GDM1 (cell line): ENCODE results near the gene ZNF768.
"Not testable (repeated sequence)": the region's sequence is repeated elsewhere in the genome, so short reads cannot be mapped to it uniquely, and the experiment has no call there.

ENCODE experiments used
- DNase-seq: peaks from one replicate; lab custom pipeline; 2025; lab: John Stamatoyannopoulos, UW

ZNF768 gene

DNA sequence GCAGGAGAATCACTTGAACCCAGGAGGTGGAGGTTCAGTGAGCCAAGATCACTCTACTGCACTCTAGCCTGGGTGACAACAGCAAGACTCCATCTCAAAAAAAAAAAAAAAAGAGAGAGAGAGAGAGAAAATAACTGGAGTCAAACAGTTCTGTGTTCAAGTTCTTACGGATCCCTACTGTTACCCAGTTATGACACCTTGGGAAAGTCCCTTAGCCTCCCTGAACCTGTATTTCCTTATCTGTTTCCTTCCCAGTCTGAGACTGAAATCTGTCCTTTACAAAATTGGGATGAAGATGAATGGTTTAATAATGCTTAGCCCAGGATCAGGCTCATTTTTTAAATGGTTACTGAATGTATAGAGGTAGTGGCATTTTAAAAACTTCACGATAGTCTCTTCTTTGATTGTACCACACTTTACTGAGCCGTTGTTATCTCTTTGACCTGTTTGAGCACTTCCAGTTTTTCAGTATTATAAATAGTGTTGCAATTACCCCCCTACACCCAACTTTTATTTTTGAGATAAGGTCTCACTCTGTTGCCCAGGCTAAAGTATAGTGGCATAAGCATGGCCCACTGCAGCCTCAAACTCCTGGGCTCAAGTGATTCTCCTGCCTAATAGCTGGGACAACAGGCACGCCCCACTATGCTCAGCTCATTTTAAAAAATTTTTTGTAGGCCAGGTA, 17.1 kb downstream of the ZNF768 start:
- no peak for DNase-seq

- no peak for DNase-seq
Measured at GRCh38 chr16:30503403-30504296, 22.7 kb downstream of the ZNF768 start.

DNA sequence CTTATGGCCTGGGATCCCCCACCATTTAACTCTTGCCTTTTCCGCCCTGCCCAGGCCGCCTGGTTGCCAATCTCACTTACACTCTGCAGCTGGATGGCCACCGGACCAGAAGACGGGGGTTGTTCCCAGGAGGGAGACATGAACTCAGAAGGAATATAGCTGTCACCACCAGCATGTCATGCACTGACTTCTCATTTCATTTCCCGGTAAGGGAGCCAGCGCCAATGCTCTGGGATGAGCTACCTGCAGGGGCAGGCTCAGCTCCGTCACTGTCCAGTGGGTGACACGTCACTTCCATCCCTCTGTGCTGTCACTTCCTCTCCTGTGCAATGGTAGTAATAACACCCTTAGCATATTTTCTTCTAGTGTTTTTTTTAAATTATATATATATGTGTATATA, 27.1 kb downstream of the ZNF768 start:
- DNase-seq: no peak

DNA sequence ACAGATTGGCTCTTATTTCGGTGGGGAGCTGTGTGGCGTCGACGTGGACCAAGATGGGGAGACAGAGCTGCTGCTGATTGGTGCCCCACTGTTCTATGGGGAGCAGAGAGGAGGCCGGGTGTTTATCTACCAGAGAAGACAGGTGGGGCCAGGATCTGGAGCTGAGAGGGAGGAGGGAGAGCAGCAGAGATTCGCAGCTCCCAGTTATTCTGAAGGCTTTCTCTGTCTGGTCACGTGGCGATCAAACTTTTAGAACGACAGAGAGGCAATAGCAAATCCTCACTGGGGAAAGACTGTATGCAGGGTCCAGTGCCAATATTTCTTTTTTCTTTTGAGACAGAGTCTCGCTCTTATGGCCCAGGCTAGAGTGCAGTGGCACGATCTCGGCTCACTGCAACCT, 31.7 kb downstream of the ZNF768 start:
- no peak for DNase-seq

GRCh38 chr16:30493941-30494488, 32.4 kb downstream of the ZNF768 start:
- no peak for DNase-seq

DNA sequence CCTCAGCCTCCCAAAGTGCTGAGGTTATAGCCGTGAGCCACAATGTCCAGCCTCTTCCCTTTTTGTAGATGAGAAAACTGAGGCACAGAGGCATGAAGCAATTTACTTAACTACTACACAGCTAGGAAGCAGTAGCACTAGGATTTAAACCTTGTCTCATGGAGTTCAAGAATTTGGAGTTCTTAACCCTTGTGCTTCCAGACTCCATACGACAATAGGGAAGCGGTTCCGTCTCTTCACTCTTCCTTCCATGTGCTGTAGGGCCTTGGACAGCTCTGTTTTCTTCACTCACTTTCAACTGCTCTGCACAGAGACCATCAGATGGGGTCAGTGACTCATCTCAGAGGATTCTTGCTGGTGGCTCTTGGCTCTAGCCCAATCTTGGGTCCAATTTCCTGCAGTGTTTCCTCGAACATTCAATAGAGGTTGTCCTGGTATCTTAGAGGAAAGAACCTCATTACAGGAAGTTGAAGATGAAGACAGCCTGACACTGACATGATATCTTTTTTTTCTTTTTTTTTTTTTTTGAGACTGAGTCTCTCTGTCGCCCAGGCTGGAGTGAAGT, 34.5 kb downstream of the ZNF768 start:
- peak; percentile 72 for DNase-seq

DNA sequence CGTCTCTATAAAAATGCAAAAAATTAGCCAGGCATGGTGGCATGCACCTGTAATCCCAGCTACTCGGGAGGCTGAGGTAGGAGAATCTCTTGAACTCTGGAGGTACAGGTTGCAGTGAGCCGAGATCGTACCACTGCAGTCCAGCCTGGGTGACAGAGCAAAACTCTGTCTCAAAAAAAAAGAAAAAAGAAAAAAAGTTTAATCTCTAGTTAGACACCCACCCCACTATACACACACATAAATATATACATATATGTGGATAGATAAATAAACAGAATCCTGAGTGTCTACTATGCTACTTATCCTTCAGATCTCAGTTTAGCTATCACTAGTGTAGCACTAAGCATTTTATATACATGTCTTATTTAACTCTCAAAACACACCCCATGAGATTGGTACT, 35.1 kb downstream of the ZNF768 start:
- no peak for DNase-seq

DNA sequence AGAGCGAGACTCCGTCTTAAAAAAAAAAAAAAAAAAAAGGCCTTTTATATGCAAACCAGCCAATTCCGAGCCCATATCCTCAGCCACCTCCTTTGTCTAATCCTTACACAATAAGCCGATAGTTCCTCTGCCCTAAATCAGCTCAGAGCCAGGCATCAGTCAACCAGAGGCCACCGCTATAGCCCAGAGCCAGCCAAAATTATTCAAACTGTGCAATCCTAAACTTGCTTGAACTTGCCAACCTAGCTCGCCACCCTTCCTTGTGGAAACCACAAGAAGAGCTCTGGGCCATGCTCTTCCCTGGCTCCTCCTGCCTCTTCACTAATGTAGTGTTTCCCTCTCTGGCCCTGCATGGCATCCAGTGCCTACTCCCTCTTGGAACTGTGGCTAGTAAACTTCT, 36.2 kb downstream of the ZNF768 start:
- peak; percentile 47 for DNase-seq

DNA sequence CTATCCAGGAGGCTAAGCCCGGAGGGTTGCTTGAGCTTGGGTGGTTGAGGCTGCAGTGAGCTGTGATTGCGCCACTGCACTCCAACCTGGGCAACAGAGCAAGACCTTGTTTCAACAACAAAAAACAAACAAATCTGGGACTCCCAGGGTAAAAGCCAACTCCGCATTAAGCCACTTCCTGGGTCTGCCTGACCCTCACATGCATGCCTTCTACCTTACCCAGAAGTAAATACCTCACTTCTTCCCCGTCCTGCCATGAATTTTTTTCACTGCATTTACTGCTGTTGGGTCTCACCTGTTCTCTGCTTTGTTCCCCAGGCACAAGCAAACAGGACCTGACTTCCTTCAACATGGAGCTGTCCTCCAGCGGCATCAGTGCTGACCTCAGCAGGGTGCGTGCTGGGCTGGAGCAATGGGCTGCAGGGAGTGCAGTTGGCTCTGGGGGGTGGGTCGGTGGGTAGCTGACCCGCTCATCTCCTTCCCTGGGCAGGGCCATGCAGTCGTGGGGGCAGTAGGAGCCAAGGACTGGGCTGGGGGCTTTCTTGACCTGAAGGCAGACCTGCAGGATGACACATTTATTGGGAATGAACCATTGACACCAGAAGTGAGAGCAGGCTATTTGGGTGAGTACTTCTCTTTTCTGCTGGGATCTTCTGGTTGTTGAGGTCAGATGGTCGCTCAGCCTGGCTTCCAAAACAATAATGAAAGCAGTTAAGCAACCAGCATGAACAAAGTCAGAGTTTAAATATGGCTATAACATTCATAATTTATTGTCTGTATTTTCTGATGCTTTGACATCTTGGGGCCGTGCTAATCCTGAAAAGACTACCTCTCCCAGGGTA, 37.4 kb downstream of the ZNF768 start:
- DNase-seq: no peak

GRCh38 chr16:30485818-30486436, 40.4 kb downstream of the ZNF768 start:
- no peak for DNase-seq

DNA sequence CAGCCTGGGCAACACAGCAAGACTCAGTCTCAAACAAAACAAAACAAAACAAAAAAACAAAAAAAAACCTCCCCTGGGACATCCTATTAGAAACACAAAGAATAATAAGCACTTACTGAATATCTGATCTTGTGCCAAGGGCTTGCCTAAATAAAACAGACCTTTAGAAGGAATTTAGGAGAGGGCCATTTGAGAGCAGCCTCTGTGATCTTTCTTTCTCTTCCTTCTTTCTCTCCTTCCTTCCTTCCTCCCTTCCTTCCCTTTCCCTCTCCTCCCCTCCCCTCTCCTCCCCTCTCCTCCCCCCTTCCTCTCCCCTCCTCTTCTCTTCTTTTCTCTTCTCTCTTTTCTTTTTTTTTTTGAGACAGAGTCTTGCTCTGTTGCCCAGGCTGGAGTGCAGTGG, 41.5 kb downstream of the ZNF768 start:
- no peak for DNase-seq

GRCh38 chr16:30482366-30482765, 44.0 kb downstream of the ZNF768 start:
- no peak for DNase-seq

DNA sequence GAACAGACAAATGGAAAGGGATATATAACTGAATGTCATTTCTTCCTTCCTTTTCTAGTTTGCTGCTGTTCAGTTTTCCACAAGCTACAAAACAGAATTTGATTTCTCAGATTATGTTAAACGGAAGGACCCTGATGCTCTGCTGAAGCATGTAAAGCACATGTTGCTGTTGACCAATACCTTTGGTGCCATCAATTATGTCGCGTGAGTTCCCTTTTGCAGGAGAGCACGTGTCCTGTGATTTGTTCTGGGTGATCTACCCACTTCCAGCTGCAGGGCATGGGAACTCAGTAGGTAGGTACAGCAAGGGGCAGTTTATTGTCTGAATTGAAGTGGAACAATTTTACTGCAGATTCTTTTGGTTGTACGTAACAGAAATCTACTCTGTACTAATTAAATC, 45.0 kb downstream of the ZNF768 start:
- DNase-seq: no peak

GRCh38 chr16:30478766-30479478, 47.4 kb downstream of the ZNF768 start:
- DNase-seq: no peak

DNA sequence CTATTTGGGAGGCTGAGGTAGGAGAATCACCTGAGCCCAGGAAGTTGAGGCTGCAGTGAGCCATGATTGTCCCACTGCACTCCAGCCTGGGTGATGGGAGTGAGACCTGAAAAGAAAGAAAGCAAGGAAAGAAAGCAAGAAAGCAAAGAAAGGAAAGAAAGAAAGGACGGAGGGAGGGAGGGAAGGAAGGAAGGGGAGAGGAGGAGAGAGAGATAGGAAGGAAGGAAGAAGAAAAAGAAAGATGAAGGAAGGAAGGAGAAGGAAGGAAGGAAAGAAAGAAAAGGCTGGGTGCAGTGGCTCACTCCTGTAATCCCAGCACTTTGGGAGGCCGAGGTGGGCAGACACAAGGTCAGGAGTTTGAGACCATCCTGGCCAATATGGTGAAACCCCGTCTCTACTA, 48.6 kb downstream of the ZNF768 start:
- DNase-seq: not testable (repeated sequence)

- no peak for DNase-seq
Measured at GRCh38 chr16:30476991-30477390, 49.4 kb downstream of the ZNF768 start.

DNA sequence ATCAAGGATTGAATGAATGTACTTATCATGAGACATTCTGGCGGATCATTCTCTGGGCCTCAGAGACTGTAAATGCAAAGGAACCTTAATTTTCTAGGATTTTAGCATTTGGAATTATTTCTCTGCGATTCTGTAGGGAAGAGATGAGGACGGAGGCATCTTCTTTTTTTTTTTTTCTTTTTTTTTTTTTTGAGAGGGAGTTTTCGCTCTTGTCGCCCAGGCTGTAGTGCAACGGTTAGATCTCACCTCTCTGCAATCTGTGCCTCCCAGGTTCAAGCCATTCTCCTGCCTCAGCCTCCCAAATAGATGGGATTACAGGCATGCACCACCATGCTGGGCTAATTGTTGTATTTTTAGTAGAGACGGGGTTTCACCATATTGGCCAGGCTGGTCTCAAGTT, 51.7 kb downstream of the ZNF768 start:
- DNase-seq: no peak

GRCh38 chr16:30474074-30474452, 52.3 kb downstream of the ZNF768 start:
- DNase-seq: no peak
